Measurements from ENCODE around the gene ZNHIT1. TPM values are rescaled to one million over a fixed set of nuclear protein-coding genes. Genes with fewer than 3 reads are reported as not detected.
A peak's percentile ranks its signal among the peaks of the same experiment; 100 is the strongest.

Gene ZNHIT1
- total and polyA plus RNA-seq, 2 experiments from 2014 or later = 86.7 to 109 TPM

DNA sequence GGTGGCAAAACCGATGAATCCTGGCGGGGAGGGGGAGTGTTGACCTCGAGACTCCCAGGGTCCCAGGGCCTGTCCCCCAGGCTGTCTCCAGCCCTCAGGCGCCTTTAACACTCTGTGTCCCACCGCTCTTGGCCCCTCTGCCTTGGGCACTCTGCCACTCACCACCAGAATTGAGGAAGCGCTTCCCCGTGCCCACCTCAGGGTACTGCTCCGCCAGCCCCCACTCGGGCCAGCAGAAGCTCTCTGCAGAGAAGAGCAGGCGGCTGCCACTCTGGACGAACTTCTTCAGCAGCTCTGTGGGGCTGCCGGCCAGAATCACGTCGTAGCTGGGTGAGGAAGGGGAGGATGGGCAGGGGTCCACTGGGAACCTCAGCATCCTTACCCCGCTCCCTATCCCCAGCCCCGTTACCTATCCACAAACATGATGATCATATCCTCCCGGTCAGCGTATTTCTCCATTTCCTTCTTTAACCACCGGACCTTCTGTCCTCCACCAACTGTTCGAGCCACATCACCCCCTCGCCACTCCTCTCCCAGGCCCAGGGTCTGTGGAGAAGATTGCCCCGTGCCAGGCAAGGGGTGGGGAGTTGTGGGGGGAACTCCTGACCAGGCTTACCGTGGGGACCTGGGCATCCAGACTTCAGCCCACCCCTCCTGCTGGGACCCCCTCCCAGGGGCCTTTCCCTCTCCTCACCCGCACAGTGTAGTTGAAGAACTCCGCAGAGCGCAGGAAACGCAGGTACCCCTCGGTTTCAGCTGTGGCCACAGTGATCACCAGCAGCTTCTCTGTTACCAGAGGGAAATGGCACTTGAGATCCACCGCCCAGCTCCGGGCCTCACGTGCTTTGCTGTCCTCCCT is 1.7 kb upstream of the ZNHIT1 start:
- peaks cover 5% of the 10 kb centered on the region for H3K36me3 ChIP-seq
- no peak overlapping the region for H3K27ac ChIP-seq
- H3K27me3 ChIP-seq = no peaks in the 10 kb centered on the region
- no peaks in the 10 kb centered on the region for H3K9me3 ChIP-seq (ENCODE audit: low read depth)
- TF ChIP-seq, protein P1, sequence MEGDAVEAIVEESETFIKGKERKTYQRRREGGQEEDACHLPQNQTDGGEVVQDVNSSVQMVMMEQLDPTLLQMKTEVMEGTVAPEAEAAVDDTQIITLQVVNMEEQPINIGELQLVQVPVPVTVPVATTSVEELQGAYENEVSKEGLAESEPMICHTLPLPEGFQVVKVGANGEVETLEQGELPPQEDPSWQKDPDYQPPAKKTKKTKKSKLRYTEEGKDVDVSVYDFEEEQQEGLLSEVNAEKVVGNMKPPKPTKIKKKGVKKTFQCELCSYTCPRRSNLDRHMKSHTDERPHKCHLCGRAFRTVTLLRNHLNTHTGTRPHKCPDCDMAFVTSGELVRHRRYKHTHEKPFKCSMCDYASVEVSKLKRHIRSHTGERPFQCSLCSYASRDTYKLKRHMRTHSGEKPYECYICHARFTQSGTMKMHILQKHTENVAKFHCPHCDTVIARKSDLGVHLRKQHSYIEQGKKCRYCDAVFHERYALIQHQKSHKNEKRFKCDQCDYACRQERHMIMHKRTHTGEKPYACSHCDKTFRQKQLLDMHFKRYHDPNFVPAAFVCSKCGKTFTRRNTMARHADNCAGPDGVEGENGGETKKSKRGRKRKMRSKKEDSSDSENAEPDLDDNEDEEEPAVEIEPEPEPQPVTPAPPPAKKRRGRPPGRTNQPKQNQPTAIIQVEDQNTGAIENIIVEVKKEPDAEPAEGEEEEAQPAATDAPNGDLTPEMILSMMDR (IDR thresholded peaks at IDR 0.05; ENCODE audit: low read depth, low read length) = no peak
- peak overlapping the region; percentile 90 for H3K4me3 ChIP-seq
- H3K4me1 ChIP-seq (ENCODE audit: low read depth) = peaks cover 6% of the 10 kb centered on the region
- peak; percentile 31 to 42 for DNase-seq (ENCODE audit: low read depth in 1 of 2, low spot score in 1 of 2)

DNA sequence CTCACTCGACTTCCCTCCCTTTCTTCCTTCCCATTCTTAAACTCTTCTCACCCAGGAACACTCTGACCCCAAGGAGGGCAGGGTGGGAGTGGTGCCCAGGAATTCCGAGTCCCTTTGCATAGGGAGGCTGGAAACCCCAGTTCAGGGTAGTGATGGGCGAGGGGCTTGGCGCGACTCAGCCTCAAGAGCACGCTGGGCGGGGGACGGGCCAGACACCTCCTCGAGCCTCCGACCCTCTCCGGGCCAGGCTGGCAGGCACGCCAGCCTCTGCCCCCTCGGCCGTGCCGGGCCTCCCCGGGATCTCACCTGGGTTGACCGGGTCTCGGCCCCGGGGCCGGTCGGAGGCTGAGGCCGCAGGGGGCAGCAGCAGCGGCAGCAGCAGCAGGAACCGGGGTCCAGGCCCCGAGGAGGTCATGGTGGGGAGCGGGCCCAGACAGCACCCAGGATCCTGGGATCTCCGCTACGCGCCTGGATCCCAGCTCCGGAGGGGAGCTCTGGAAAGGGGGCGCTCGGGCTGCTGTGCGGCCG is 1.0 kb upstream of the ZNHIT1 start:
- no peaks in the 10 kb centered on the region for H3K9me3 ChIP-seq (ENCODE audit: low read depth)
- H3K27me3 ChIP-seq = no peaks in the 10 kb centered on the region
- DNase-seq (ENCODE audit: low read depth in 1 of 2, low spot score in 1 of 2) = peak in 1 of 2 donors; percentile 22
- H3K36me3 ChIP-seq = peaks cover 2% of the 10 kb centered on the region
- peaks cover 6% of the 10 kb centered on the region for H3K4me1 ChIP-seq (ENCODE audit: low read depth)
- H3K4me3 ChIP-seq = peak overlapping the region; percentile 90
- peak overlapping the region; percentile 67 for H3K27ac ChIP-seq
- TF ChIP-seq, protein P1 (IDR thresholded peaks at IDR 0.05; ENCODE audit: low read depth, low read length) = peak; percentile 24

DNA sequence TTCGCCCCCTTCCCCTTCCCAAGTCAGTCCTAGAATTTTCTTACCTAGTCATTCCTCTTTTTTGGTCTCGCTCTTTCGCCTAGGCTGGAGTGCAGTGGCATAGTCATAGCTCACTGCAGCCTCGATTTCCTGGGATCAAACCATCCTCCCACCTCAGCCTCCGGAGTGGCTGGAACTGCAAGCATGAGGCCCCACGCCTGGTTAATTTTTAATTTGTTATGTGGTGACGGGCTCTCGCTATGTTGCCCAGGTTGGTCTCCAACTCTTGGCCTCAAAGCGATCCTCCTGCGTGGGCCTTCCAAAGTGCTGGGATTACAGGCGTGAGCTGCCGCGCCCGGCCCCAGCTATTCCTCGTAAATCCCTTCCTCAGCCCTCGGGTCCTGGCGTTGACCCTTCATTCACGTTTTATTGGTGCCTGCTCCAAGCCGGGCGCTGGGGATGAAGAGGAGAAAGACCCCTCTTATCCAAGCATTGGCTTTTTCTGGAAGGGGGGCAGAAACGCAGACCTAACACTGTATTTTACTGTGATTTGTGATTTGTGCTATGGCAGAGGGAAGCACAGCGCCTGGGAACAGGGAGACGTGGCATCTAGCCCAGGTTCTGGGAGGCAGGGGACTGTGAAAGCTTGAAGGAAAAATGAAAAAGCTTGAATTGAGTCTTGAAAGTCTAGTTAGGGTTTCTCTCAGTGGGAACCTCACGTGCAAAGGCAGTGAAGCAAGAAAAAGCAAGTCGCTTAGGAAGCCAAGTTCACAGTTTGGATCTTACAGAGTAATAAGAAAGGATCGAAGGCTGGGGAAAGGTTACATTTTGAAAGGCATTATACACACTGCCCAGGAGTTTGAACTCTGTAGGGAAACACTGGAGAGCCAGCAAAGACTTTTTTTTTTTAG is 516 bp downstream of the ZNHIT1 start:
- DNase-seq (ENCODE audit: low read depth in 1 of 2, low spot score in 1 of 2) = no peak
- no peaks in the 10 kb centered on the region for H3K27me3 ChIP-seq
- no peaks in the 10 kb centered on the region for H3K9me3 ChIP-seq (ENCODE audit: low read depth)
- TF ChIP-seq, protein P1 (IDR thresholded peaks at IDR 0.05; ENCODE audit: low read depth, low read length) = no peak
- H3K4me3 ChIP-seq = peak overlapping the region; percentile 90
- H3K27ac ChIP-seq = no peak overlapping the region
- peaks cover 7% of the 10 kb centered on the region for H3K36me3 ChIP-seq
- peaks cover 6% of the 10 kb centered on the region for H3K4me1 ChIP-seq (ENCODE audit: low read depth)

DNA sequence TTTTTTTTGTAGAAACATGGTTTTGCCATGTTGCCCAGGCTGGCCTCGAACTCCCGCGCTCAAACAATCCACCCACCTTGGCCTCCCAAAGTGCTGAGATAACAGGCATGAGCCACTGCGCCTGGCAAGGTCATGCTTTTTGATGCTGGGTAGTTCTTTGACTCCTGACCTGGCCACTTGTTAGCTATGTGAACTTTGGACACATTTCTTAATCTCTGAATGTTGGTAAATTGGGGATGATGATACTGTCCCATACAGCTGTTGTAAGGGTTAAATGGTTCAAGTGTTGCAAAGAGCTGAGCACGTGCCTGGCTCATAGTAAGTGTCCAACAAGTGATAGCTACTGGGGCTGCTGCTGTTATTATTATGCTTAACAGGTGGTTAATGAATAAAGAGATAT is 2.3 kb downstream of the ZNHIT1 start:
- DNase-seq (ENCODE audit: low read depth in 1 of 2, low spot score in 1 of 2) = no peak
- H3K9me3 ChIP-seq (ENCODE audit: low read depth) = no peaks in the 10 kb centered on the region
- peaks cover 6% of the 10 kb centered on the region for H3K4me1 ChIP-seq (ENCODE audit: low read depth)
- TF ChIP-seq, protein P1 (IDR thresholded peaks at IDR 0.05; ENCODE audit: low read depth, low read length) = no peak
- H3K36me3 ChIP-seq = peaks cover 11% of the 10 kb centered on the region
- no peak overlapping the region for H3K27ac ChIP-seq
- H3K27me3 ChIP-seq = no peaks in the 10 kb centered on the region
- H3K4me3 ChIP-seq = no peak overlapping the region

DNA sequence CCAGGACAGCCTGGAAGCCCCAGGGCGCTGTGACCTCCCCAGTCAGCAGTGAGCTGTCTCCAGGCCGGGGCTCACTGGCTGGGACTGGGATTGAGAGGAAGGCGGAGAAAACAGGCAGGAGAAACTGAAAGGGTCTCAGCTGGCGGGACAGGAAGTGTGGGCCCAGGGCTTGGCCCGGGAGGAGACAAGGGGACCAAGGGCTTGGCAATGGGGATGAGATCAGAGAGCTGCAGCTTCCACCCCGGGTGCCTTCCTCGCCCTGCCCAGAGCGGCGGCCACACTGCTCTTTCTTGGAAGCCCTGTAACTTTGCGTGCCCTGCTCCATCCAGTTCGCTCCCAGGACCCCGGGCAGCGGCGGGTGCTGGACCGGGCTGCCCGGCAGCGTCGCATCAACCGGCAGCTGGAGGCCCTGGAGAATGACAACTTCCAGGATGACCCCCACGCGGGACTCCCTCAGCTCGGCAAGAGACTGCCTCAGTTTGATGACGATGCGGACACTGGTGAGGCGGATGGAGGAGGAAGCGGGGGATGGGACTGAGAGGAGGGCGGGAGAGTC is 4.4 kb downstream of the ZNHIT1 start:
- Histone ChIP-seq H3K27me3 (no peaks in the 10 kb centered on the region), H3K36me3 (peaks cover 11% of the 10 kb centered on the region), H3K9me3 (ENCODE audit: low read depth) (no peaks in the 10 kb centered on the region), H3K4me3 (no peak overlapping the region), H3K4me1 (ENCODE audit: low read depth) (peaks cover 6% of the 10 kb centered on the region), H3K27ac (no peak overlapping the region)
- TF ChIP-seq, protein P1 (IDR thresholded peaks at IDR 0.05; ENCODE audit: low read depth, low read length) = no peak
- no peak for DNase-seq (ENCODE audit: low read depth in 1 of 2, low spot score in 1 of 2)

All from cardiac muscle cell (in vitro differentiated cells and primary cell).